Activated effector memory CD4-positive, alpha-beta T cell treated with anti-CD3 and anti-CD28 coated beads, Interleukin-2, amount 50 U/mL, for 16 hours (primary cell): Measurements from ENCODE around the gene OR5C1.
"Not testable (repeated sequence)": the region's sequence is repeated elsewhere in the genome, so short reads cannot be mapped to it uniquely, and the experiment has no call there.

Experiments used
- DNase-seq: peaks from one replicate; pipeline ENCODE4 v3.0.0-alpha.2; 2020

Gene OR5C1

DNA sequence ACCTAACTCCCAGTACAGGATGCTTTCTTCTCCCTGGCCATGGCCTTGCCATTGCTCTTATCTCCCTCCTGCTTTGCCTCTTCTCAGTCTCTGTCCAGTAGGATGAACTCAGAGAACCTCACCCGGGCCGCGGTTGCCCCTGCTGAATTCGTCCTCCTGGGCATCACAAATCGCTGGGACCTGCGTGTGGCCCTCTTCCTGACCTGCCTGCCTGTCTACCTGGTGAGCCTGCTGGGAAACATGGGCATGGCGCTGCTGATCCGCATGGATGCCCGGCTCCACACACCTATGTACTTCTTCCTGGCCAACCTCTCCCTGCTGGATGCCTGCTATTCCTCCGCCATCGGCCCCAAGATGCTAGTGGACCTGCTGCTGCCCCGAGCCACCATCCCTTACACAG, at the start of gene OR5C1:
OR5C1 (plus strand) TSS at position 103 of the 400 bp plus-strand sequence; CDS start at position 103, 0 bp downstream.
- DNase-seq: no peak

DNA sequence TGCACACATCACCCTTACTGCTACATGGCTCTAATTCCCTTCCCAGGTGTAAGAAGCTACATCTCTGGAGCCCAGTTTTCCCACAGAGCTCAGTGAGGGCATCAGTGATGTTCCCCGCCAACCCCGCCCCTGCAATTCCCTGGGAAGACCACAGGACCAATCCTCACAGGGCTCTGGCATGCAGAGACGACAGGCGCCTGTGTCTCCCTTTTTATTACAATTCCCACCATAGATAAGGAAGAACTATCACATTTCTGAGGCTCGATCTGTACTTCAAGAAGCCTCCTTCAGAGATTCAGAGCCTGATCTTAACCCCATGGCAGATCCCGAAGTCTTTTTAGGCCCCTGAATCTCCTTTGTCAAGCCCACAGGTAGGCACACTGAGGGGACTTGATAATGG, 46.7 kb upstream of the OR5C1 start, which contains the start of gene OR1L6:
OR1L6 (plus strand) TSS at position 301 of the 400 bp plus-strand sequence. CDS start 7,545 bp downstream, outside the sequence.
- no peak for DNase-seq

DNA sequence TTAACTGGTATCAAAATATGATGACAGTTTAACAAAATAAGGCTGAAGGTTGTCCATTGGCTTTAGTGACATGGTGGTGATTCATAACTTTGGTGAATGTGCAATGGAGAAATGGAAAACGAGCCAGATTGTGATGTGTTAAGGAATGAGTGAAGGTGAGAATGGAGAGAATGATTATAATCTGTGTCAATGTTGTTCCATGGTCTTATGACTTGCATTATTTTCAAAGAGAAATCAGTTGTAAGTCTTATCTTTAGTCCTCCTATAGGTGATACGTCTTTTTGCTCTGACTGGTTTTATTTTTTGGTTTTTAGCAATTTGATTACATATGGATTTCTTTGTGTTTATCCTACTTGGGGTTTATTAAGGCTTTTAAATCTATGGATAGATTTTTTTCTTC, 33.9 kb upstream of the OR5C1 start:
- DNase-seq: no peak

DNA sequence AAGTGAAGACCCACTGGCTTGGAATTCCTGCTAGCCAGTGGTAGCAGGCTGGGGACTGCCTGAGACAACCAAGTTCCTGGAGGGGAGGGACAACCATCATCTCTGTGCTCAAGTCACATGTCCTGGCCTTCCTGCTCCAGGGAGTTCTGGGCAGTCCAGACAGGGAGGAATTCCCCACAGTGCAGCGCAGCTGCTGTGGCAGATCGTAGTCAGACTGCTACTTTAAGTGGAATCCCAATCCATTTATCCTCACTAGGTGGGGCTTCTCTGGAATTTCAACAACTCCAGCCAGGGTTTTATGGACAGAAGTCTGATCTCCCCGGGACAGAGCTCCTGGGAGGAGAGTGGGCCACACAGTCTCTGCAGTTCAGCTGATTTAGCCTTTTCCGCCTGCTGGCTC, 20.9 kb upstream of the OR5C1 start:
- DNase-seq: no peak

DNA sequence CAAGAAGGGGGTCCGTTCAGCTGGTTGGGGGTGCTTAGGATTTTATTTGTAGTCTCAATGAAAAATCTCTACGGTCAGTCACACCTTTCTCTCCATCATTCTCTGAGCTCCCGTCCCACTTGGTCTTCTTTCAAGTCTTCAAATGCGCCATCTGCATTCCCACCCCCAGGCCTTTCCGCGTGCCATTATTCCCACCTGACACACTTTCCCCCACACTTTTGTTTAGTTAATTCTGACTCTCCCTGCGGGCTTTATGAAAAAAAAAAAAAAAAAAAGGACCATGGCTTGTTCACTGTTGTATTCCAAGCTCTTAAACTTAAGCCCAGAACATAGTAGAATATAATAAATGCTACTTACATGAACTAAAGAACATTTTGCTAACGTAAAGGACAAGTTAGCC, 11.7 kb upstream of the OR5C1 start:
- no peak for DNase-seq

DNA sequence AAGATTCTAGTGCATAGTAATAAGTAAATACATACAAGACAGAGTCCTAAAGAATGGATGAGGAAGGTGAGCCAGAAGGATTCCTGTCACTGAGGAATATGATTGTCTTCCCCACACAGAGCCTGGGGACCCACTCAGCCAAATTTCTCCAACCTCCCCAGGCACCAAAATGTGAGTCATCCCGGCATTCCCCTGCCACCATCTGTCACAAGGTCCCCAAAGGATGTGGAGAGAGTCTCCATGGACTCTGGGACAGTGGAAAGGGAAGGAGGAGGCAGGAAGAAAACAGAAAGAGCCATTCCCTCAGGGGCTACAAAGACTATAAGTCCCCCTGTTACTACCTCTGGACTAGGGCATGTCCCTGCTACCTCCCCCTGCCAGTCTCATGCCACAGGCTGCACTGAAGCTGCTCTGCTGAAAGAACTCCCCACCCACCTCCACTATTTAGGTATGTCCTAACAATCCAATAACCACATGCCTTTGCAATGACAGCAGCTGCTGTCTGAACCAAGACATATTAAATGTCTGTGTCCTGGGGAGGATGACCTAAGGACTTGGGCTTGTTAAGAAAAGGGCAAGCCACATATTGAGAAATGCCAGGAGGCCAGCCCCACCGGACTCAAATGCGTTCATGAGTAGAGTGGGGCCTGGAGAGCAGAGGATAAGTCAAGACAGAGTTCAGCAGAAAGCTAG, 10.7 kb upstream of the OR5C1 start:
- no peak for DNase-seq

DNA sequence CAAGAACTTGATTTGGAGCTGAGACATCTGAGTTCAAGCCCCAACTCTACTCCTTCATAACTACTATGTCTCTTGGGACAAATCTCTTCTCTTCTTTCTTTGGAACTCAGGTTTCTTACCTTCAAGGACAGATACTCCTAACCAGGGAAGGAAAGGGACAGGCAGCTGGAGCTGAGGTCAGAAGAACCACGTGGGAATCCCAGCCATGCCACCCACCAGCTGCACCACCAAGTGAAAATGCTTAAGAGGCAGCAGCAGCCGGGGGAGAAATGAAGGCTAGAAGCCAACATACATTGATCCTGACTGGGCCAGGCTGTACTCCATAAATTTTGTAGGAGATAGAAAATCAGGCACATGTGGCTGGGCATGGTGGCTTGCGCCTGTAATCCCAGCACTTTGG, 9.6 kb upstream of the OR5C1 start:
- DNase-seq: no peak

DNA sequence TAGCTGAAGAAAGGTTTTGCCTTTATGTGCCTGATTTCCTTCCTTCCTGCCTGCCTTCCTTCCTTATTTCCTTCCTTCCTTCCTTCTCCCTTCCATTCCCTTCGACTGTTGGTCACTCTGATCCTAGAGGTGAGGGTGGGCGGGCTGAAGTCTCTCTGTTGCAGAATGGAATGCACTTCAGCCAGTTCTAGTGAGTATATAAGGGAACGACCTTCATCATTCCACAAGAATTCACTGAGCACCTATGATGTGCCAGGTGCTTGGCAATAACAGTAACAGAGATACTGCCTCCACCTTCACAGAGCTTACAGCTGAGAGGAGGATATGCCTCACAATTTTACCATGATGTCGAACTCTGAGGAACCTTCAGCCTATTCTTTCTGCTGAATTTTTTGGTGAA, 8.7 kb upstream of the OR5C1 start:
- no peak for DNase-seq

DNA sequence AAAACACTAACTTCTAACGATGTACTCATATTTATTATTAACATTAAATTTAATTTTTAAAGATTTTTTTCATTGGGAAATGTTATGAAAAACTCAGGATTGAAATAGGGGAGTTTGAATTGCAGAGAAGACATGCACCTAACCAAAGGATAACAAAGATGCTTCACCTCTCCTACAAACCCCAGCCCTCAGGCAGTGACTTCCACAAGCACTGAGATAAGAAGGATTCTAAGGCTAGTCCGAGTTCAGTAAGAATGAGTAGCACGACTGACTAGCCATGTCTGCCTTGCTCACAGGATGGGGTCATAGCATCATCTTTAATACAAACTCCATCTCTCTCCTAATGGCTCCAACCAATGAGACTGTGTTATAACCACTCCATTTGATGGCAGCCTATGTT, 7.1 kb upstream of the OR5C1 start:
- no peak for DNase-seq

DNA sequence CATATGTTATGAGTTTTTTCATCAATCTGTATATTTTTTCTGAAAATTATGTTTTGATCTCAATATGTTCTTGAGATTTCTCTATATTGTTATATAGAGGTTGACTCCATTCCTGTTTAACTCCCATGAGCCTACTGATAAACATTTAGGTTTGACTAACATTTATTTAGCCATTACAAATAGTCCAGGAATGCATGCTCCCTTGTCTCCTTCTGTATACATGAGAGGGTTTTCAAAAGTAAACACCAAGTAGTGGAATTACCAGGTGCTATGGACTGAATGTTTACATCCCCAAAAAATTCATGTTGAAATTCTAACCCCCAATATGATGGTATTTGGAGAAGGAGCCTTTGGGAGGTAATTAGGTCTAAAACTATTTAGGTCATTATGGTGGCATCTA, 3.5 kb upstream of the OR5C1 start:
- DNase-seq: no peak

DNA sequence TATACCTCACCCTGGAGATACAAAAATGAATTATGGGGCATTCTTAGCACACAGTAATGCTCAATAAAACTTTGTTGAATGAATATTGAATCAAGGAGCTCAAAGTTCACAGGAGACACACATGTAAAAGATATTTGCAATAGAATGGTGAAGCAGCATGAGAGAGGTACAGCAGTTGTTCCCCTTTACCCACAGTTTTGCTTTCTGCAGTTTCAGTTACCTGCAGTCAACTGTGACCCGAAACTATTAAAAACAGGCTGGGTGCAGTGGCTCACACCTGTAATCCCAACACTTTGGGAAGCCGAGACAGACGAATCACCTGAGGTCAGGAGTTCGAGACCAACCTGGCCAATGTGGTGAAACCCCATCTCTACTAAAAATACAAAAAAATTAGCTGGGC, 2.4 kb upstream of the OR5C1 start:
- no peak for DNase-seq

DNA sequence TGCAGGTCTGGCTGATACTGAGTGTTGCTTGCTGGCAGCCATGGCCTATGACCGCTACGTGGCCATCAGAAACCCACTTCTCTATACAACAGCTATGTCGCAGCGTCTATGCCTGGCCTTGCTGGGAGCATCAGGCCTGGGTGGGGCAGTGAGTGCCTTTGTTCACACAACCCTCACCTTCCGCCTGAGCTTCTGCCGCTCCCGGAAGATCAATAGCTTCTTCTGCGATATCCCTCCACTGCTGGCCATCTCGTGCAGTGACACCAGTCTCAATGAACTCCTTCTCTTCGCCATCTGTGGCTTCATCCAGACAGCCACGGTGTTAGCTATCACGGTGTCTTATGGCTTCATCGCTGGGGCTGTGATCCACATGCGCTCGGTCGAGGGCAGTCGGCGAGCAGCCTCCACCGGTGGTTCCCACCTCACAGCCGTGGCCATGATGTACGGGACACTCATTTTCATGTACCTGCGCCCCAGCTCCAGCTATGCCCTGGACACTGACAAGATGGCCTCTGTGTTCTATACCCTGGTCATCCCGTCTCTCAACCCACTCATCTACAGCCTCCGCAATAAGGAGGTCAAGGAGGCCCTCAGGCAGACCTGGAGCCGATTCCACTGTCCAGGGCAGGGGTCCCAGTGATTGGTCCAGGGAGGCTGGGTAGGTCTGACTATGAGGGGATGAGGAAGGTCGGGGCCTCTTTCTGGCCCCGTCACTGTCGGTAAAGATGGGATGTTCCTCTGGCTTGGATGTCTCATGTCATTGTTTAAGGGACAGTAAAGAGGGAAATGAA, 718 bp downstream of the OR5C1 start:
- DNase-seq: no peak

DNA sequence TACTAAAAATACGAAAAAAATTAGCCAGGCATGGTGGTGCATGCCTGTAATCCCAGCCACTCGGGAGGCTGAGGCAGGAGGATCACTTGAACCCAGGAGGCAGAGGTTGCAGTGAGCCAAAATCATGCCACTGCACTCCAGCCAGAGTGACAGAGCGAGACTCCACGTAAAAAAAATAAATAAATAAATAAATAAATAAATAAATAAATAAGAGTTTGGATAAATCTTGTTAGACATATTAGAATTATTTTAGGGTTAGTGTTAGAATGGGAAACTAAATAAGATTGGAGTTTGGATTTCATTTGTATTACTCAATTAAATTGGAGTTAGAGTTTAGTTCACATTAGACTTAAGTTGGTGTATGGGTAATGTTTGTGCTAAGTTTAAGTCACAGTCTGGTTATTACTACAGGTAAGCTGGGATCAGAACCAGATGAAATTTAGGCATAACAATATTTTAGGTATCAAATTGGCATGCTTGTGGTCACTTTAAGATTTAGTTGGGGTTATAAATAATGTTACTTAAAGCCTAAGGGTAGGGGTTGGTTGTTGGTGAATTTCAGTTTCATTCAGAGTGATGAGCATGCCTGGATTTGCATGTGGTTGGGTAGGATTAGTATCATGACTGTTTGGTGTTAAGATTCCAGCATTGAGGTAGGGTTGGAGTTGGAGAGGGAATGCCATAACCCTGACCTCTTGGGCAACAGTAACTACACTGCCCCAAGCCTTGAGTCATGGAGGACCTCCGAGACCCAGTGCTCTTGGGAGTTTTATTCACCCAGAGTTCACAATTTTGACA, 3.3 kb downstream of the OR5C1 start:
- DNase-seq: no peak

DNA sequence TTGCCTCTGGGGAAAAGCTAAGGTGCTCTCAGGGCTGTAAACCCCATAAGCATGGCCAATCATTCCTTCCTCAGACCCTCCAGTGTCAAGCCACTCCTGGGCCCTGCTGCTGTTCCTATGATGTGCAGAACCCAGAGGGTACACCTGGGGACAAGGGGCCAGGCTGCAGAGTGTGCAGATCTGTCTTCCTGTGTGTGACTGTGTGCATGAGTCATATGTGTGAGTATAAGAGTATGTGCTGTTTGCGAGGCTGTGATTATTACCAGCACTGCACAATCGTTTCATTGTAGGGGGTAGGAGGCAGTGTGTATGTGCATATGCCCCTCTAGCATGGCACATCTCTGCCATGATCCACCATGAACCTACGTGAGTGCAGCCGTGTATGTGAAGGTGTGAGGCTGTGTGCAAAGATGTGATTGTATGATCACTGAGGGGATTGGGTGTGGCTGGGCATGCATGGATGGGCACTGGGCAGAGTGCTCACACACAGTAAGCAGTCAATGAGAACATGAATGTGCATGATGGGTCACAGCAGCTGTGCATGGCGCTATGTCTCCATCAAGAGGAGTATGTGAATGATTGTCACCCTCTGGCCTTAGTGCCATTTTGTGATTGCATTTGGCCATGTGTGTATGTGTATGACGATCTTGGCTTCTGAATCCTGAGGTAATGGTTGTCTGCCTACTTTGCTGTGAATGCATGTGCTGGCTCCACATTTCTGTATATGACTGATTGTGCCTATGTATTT, 8.8 kb downstream of the OR5C1 start:
- DNase-seq: no peak

DNA sequence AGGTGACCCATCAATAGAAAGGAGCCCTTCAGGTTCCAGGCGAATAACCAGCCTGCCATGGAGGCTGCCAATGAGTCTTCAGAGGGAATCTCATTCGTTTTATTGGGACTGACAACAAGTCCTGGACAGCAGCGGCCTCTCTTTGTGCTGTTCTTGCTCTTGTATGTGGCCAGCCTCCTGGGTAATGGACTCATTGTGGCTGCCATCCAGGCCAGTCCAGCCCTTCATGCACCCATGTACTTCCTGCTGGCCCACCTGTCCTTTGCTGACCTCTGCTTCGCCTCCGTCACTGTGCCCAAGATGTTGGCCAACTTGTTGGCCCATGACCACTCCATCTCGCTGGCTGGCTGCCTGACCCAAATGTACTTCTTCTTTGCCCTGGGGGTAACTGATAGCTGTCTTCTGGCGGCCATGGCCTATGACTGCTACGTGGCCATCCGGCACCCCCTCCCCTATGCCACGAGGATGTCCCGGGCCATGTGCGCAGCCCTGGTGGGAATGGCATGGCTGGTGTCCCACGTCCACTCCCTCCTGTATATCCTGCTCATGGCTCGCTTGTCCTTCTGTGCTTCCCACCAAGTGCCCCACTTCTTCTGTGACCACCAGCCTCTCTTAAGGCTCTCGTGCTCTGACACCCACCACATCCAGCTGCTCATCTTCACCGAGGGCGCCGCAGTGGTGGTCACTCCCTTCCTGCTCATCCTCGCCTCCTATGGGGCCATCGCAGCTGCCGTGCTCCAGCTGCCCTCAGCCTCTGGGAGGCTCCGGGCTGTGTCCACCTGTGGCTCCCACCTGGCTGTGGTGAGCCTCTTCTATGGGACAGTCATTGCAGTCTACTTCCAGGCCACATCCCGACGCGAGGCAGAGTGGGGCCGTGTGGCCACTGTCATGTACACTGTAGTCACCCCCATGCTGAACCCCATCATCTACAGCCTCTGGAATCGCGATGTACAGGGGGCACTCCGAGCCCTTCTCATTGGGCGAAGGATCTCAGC, 11.6 kb downstream of the OR5C1 start, which contains the start of gene OR1K1:
OR1K1 (plus strand) TSS at position 58 of the 995 bp plus-strand sequence; CDS start at position 58, 0 bp downstream.
- DNase-seq: no peak

DNA sequence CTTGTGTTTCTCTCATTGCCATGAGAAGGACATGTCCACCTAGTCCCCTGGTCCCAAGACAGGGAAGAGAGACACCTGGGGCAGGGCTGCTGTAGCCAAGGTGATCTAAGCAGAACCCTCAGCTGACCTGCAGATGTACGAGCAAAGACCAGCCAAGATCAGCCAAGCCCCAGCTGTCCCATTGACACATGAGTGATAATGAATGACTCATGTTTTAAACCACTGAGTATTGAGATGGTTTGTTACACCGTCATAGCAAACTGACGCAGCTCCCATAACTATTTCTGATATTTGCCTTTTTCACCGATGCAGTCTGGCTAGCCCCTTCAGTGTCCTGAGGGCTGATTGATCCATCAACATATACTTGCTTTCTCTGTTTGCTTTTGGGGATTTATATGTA, 17.9 kb downstream of the OR5C1 start:
- DNase-seq: no peak

DNA sequence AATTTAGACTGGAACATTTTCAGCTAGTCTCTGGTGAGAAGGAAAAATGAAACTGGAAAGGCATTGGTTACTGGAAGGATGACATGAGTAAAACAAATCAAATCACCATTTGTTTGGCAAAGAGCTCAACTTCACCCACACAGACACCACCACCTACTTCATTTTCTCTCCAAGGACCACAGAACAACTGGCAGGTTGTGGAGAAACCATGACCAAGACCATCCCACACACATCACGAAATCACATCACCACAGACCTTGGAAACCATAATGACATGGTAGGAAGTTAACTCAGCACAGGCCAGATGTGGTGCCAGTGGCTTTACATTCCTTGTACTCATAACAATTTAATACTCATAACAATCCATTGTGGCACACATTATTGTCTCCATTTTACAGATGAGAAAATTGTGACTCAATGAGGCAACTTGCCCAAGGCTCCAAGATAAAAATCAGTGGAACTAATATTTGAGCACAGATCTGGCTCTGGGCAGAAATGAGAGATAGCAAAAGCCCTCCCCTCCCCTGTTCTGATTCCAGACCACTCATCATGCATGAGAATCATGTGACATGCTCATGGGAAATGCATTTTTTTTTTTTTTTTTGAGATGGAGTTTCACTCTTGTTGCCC, 18.7 kb downstream of the OR5C1 start:
- DNase-seq: peak; percentile 68

DNA sequence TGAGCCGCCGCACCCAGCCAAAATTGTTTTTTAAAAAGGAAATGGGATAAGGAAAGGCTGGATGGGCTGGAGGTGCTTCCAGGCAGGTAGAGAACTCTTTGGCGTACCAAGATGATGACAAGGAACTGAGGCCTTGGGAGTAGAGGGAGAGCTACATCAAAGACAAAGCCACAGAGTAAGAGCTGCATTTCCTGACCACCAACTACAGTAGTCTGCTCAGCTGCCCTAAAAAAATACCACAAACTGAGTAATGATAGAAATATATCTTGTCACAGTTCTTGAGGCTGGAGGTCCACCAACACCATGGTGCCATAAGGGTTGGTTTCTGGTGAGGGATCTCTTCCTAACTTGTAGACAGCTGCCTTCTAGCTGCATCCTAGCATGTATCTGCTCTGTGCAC, 19.4 kb downstream of the OR5C1 start:
- DNase-seq: no peak

DNA sequence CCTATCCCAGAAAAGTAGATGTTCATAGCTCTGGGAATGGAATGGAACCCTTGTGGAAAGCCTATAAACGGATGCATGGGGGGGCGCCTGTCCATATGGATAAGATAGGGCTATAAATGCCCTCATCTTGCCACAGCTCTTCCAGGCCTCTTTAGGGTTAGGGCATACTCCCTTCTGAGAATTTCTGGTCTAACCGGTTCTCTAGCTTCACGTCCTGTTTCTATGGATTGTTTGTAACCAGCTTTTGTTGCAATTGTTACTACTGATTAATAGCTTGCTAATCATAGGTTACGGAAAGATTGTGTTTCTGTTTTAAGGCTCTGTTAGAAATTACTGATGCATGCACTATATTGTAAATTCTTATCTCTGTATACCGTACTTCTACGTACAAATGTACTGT, 20.5 kb downstream of the OR5C1 start:
- not testable (repeated sequence) for DNase-seq

DNA sequence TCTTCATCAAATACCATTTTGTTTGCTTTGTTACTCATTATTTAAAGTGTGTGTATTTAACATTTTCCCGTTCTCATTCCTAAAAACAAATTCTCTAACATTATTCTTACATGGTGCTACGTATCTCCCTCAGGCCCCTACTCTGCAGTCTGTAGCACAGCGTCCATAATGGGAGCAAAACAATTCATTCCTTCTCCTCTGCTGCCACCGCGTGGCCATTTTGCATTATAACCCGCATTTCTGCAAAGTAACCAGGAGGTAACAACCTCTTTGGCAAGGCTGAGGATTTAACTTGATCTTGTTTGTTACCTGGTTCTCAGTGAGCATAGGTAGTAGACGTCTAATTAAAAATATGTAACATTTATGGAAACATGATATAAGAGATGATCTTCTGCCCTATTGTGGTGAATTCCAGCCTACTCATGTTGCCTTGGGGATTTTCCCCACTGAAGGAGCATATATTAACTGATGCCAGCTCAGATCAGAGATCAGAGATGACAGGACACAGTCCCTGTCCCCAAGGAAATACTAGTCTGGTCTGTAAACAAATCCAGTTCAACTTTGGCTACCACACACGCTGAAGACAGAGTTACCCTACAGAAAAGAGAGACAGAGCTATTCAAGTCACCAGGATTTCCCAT, 21.7 kb downstream of the OR5C1 start:
- peak; percentile 90 for DNase-seq
